NT2/D1 (cell line): ENCODE results near the gene FAM210B.

ENCODE experiments used
- SUZ12 ChIP-seq: IDR thresholded peaks from 2 replicates; pipeline ENCODE4 v1.6.1; 2011; ENCODE audit not compliant: insufficient read length, insufficient read depth; ENCODE audit errors: extremely low read depth
- YY1 ChIP-seq: IDR thresholded peaks from 2 replicates; pipeline ENCODE4 v1.6.1; 2011; ENCODE audit not compliant: insufficient read length, insufficient read depth
- ZNF274 ChIP-seq: IDR thresholded peaks from 2 replicates; pipeline ENCODE4 v1.6.1; 2011; ENCODE audit warnings: mild to moderate bottlenecking, low read depth, low read length

- TF ChIP-seq YY1 (no peak), ZNF274 (no peak), SUZ12 (no peak)
These were observed 3.1 kb downstream of the FAM210B start for GRCh38 chr20:56361900-56362299.
